HG03575 (cell line): ENCODE data around the gene CWH43.
"Not testable (repeated sequence)": the region's sequence is repeated elsewhere in the genome, so short reads cannot be mapped to it uniquely, and the experiment has no call there.

Experiments
- ATAC-seq: cut with Tn5 transposase; IDR thresholded peaks from one replicate; pipeline ENCODE4 v1.9.1; 2021; ENCODE audit not compliant: unreplicated experiment, insufficient number of reproducible peaks, low FRiP score; ENCODE audit errors: extremely low read depth

The CWH43 gene

GRCh38 chr4:49072196-49072595 is 86.1 kb downstream of the CWH43 start:
- ATAC-seq, result not testable (repeated sequence)

- ATAC-seq, result not testable (repeated sequence)
Measured at GRCh38 chr4:49091883-49092282, 105.8 kb downstream of the CWH43 start.

GRCh38 chr4:49092608-49093135 is 106.6 kb downstream of the CWH43 start:
- peak; percentile 24 for ATAC-seq

- not testable (repeated sequence) for ATAC-seq
Measured at GRCh38 chr4:49096215-49096614, 110.1 kb downstream of the CWH43 start.

GRCh38 chr4:49096627-49097026 is 110.6 kb downstream of the CWH43 start:
- not testable (repeated sequence) for ATAC-seq

GRCh38 chr4:49097071-49097470 is 111.0 kb downstream of the CWH43 start:
- ATAC-seq, result not testable (repeated sequence)

- ATAC-seq, result not testable (repeated sequence)
Measured at GRCh38 chr4:49097505-49097904, 111.4 kb downstream of the CWH43 start.

- not testable (repeated sequence) for ATAC-seq
Measured at GRCh38 chr4:49098034-49098759, 112.1 kb downstream of the CWH43 start.

GRCh38 chr4:49099831-49100444 is 113.9 kb downstream of the CWH43 start:
- not testable (repeated sequence) for ATAC-seq

GRCh38 chr4:49102344-49102898 is 116.3 kb downstream of the CWH43 start:
- not testable (repeated sequence) for ATAC-seq

- not testable (repeated sequence) for ATAC-seq
Measured at GRCh38 chr4:49103436-49104136, 117.5 kb downstream of the CWH43 start.

GRCh38 chr4:49104231-49104930 is 118.3 kb downstream of the CWH43 start:
- not testable (repeated sequence) for ATAC-seq

GRCh38 chr4:49105248-49105904 is 119.3 kb downstream of the CWH43 start:
- not testable (repeated sequence) for ATAC-seq

GRCh38 chr4:49107262-49107661 is 121.2 kb downstream of the CWH43 start:
- ATAC-seq, result not testable (repeated sequence)

- peak; percentile 14 for ATAC-seq
Measured at GRCh38 chr4:49108183-49108978, 122.3 kb downstream of the CWH43 start.

GRCh38 chr4:49109567-49110166 is 123.6 kb downstream of the CWH43 start:
- not testable (repeated sequence) for ATAC-seq

- ATAC-seq, result peak; percentile 28
Measured at GRCh38 chr4:49110579-49110978, 124.5 kb downstream of the CWH43 start.
